ENCODE results near the gene MMD2.

MMD2 gene

DNA sequence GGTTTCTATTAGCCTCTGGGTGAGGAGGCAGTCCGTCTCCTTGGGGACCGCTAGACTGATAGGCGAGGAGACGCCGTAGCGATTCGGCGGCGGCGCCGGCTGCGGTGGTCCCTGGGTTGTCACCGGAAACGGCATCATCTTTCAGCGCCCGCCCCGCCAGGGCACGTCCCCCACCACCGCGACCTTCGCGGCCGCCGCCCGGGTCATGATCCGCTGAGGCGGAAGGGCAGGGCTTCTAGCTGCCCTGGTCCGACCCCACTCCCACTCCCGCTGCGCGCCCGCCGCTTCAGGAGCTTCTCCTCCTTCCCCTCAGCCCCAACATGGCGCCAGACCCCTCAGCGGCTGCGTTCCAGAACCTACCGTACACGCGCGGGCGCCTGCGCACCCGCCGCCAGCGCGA, 97.3 kb downstream of the MMD2 start, which contains the start of gene PAPOLB:
Gene PAPOLB, minus strand, starts transcription at position 358 of the 400 bp plus-strand sequence. Its CDS starts 220 bp downstream, at position 138.
- peak within 1 kb of the TSS; percentile 48 for H3K4me3 ChIP-seq (ENCODE audit: low read length)
- TF ChIP-seq, protein P1, sequence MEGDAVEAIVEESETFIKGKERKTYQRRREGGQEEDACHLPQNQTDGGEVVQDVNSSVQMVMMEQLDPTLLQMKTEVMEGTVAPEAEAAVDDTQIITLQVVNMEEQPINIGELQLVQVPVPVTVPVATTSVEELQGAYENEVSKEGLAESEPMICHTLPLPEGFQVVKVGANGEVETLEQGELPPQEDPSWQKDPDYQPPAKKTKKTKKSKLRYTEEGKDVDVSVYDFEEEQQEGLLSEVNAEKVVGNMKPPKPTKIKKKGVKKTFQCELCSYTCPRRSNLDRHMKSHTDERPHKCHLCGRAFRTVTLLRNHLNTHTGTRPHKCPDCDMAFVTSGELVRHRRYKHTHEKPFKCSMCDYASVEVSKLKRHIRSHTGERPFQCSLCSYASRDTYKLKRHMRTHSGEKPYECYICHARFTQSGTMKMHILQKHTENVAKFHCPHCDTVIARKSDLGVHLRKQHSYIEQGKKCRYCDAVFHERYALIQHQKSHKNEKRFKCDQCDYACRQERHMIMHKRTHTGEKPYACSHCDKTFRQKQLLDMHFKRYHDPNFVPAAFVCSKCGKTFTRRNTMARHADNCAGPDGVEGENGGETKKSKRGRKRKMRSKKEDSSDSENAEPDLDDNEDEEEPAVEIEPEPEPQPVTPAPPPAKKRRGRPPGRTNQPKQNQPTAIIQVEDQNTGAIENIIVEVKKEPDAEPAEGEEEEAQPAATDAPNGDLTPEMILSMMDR (conservative IDR thresholded peaks at IDR 0.05; ENCODE audit: low read depth, low read length), result no peak
- DNase-seq (ENCODE audit: low read depth), result no peak

DNA sequence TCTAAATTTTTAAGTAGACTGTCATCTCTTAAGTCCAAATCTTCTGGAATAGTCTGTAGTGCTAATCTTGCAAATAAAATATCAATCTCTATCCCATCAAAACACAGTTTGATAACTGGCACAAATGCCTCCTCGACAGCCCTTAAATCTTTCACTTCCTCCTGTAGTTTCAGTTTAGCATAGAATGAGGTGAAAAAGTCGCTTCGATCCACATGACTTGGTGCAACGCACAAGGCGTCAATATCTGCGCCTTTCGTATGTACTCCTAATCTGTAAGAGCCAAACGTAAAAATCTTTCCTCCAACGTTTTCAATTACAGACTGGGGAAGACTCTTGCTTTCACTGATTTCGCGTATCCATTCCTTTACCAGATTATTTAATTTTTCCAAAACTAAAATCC, 97.8 kb downstream of the MMD2 start:
- no peak for DNase-seq (ENCODE audit: low read depth)
- TF ChIP-seq, protein P1 (conservative IDR thresholded peaks at IDR 0.05; ENCODE audit: low read depth, low read length), result no peak
- H3K4me3 ChIP-seq (ENCODE audit: low read length), result peak overlapping the region; percentile 48

GRCh38 chr7:4857189-4857588, 101.8 kb downstream of the MMD2 start:
- TF ChIP-seq, protein P1 (conservative IDR thresholded peaks at IDR 0.05; ENCODE audit: low read depth, low read length), result no peak
- H3K4me3 ChIP-seq (ENCODE audit: low read length), result no peak overlapping the region
- no peak for DNase-seq (ENCODE audit: low read depth)

DNA sequence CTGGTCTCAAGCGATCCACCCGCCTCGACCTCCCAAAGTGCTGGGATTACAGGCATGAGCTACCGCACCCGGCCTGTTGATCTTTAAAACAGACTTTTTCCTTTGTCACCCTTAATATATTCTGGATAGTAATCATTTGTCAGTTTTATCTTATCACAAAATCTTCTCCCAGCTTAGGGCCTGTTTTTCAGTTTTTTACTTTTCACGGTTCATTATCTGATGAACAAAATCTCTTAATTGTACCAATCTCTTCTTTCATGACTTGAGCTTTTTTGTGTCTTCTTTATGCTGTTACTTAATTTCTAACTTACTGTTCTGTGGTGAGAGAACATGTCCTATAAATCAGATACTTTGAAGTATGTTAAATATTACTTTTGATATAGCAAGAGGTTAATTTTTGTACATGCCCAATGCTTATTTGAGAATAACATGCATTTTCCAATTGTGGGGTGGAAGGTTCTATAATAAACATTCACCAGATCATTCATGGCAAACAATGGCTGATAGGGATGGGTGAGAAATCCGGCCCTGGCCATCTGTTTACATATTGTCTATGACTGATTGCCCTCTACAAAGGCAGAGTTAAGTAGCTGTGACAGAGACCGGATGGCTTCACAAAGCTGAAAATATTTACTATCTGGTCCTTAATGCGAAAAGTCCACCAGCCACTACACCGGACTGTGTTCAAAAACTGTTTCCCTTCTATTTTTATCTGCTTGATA, 102.5 kb downstream of the MMD2 start:
- H3K4me3 ChIP-seq (ENCODE audit: low read length), result no peak overlapping the region
- DNase-seq (ENCODE audit: low read depth), result no peak
- TF ChIP-seq, protein P1 (conservative IDR thresholded peaks at IDR 0.05; ENCODE audit: low read depth, low read length), result no peak

Data from retinal pigment epithelial cell (primary cell).